Endothelial cell of umbilical vein (primary cell): ENCODE measurements around the gene SLC12A8.

Experiments
- EZH2 ChIP-seq: IDR thresholded peaks from 2 replicates; pipeline ENCODE4 v1.6.1; 2012; ENCODE audit warnings: borderline replicate concordance, low read depth, mild to moderate bottlenecking, moderate library complexity, low read length, inconsistent platforms; ENCODE audit not compliant: severe bottlenecking
- POLR2A ChIP-seq: IDR thresholded peaks from 2 replicates; pipeline ENCODE4 v1.6.1; 2012; ENCODE audit warnings: low read depth, mild to moderate bottlenecking, control low read depth, low read length
- TF ChIP-seq, protein P1 (sequence below): IDR thresholded peaks from 2 replicates; pipeline ENCODE4 v1.6.1; 2011; ENCODE audit not compliant: insufficient read depth, insufficient read length
- TF ChIP-seq, protein P2 (sequence below), 2 donors: IDR thresholded peaks; 1 replicate in 1 of 2; 2 replicates in 1 of 2; pipeline ENCODE4 v1.5.1; 2011; ENCODE audit warnings: low read length in 2 of 2, mild to moderate bottlenecking in 2 of 2, moderate library complexity in 2 of 2, control low read depth in 1 of 2, inconsistent platforms in 1 of 2, low read depth in 1 of 2; ENCODE audit not compliant: insufficient read depth in 1 of 2; ENCODE audit errors: extremely low read depth in 1 of 2

DNA sequence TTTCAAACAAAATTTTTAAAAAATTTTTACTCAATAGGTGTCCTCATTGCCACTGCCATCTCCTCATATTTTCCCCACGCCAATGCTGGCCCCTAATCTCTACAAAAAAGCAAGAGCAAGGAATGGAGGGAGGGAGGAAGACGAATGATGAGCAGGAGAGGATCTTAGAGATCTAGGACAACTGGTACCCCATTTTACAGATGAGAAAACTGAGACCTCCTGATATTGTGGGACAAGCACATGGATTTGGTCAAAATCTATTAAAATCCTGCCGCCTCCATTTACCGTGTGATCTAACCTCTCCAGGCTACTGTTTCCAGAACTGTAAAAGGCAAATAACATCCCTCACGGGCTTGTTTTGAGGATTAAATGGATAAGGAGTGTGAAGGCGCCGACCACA lies 161.3 kb downstream of the SLC12A8 start:
- TF ChIP-seq EZH2 (no peak), POLR2A (no peak)
- TF ChIP-seq, protein P1, sequence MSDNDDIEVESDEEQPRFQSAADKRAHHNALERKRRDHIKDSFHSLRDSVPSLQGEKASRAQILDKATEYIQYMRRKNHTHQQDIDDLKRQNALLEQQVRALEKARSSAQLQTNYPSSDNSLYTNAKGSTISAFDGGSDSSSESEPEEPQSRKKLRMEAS, result no peak
- TF ChIP-seq, protein P2, sequence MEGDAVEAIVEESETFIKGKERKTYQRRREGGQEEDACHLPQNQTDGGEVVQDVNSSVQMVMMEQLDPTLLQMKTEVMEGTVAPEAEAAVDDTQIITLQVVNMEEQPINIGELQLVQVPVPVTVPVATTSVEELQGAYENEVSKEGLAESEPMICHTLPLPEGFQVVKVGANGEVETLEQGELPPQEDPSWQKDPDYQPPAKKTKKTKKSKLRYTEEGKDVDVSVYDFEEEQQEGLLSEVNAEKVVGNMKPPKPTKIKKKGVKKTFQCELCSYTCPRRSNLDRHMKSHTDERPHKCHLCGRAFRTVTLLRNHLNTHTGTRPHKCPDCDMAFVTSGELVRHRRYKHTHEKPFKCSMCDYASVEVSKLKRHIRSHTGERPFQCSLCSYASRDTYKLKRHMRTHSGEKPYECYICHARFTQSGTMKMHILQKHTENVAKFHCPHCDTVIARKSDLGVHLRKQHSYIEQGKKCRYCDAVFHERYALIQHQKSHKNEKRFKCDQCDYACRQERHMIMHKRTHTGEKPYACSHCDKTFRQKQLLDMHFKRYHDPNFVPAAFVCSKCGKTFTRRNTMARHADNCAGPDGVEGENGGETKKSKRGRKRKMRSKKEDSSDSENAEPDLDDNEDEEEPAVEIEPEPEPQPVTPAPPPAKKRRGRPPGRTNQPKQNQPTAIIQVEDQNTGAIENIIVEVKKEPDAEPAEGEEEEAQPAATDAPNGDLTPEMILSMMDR (IDR thresholded peaks at IDR 0.05; ENCODE audit: extremely low read depth in 1 of 2, insufficient read depth in 1 of 2, low read depth in 1 of 2, low read length in 2 of 2), result no peak
